Measurements from ENCODE around the gene BCS1L.

The BCS1L gene

DNA sequence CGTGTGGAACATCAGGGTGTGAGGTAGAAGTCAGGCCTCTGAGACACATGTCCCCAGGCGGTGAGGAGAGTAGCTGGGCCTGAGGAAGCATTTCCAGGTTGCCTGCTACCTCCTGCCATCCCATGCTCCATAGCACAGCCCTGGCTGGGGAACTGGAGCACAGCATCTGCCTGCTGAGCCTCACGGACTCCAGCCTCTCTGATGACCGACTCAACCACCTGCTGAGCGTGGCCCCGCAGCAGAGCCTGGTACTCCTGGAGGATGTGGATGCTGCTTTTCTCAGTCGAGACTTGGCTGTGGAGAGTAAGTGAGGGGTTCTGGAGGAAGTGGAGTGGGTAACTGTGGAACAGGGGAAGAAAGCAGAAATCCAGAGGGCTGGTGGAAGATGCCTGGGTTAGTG, 2.9 kb downstream of the BCS1L start:
- no peak for DNase-seq

DNA sequence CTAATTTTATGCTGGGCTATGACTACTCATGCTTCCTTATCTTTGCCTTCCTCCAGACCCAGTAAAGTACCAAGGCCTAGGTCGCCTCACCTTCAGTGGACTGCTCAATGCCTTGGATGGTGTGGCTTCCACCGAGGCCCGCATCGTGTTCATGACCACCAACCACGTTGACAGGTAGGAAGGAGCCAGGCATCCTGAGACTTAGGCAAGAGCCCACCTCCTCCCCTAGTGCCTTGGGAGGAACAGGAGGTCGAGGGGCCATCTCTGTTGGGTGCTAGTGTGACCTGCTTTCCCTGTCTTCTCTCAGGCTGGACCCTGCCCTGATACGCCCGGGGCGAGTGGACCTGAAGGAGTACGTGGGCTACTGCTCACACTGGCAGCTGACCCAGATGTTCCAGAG, 3.3 kb downstream of the BCS1L start:
- no peak for DNase-seq

DNA sequence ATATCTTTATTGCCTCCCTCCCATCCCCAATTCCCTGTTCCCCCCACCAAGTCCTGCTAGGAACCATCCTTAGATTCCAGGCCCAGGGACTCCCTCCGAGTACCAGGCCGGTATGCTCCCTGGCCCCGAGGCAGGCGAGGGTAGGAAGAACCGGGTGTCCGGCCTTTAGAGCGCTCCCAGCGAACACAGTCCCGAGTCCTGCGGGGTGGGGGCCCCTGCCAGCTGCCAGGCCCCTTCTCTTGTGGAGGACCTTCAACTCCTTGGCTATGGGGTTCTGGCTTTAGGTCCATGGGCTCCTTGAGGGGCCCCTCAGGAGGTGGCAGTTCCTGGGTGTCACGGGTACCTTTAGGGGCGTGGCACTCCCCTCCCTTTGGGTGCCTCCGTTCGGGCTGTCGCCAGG, 4.4 kb downstream of the BCS1L start:
- DNase-seq, result no peak

DNA sequence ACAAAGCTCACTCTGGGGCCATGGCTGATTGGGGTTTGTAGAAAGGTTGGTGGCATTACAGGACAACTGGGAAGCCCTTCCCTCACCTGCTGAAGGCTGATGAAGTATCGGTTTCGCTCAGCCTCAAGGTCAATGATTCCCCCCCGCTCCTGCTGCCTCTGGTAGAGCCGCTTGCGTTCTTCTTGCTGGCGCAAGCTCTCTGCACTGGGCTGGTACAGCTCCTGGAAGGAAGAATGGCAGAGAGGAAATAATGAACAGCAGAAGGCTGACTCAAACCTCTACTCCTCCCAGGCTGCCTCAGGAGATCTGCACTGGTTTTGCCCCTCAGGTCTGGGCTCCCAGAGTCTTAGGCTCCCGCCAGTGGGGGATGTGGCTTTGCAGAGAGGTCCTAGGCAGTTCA, 5.2 kb downstream of the BCS1L start:
- DNase-seq, result no peak

DNA sequence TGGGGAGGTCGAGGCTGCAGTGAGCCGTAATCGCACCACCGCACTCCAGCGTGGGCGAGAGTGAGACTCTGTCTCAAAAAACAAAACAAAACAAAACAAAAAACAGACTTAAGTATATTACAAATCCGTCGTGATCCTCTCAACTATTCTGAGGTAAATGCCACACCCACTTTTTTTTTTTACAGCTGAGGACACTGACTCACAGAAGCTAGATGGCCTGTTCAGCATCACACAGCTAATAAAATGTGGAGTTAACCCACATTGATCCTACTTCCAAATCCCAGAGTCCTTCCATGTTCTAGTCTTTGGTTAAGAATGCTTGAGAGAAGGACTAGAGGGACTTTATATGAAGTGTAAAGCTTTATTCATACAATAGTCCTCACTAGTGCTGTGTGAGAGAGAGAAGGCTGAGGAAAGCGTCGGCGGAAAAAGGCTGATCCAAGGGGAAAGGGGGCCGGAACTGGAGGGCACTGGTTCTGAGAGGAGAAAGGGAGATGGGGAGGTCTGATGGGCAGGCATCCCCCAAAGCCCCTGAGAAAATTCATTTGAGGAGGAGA, 11.7 kb downstream of the BCS1L start:
- DNase-seq, result no peak

DNA sequence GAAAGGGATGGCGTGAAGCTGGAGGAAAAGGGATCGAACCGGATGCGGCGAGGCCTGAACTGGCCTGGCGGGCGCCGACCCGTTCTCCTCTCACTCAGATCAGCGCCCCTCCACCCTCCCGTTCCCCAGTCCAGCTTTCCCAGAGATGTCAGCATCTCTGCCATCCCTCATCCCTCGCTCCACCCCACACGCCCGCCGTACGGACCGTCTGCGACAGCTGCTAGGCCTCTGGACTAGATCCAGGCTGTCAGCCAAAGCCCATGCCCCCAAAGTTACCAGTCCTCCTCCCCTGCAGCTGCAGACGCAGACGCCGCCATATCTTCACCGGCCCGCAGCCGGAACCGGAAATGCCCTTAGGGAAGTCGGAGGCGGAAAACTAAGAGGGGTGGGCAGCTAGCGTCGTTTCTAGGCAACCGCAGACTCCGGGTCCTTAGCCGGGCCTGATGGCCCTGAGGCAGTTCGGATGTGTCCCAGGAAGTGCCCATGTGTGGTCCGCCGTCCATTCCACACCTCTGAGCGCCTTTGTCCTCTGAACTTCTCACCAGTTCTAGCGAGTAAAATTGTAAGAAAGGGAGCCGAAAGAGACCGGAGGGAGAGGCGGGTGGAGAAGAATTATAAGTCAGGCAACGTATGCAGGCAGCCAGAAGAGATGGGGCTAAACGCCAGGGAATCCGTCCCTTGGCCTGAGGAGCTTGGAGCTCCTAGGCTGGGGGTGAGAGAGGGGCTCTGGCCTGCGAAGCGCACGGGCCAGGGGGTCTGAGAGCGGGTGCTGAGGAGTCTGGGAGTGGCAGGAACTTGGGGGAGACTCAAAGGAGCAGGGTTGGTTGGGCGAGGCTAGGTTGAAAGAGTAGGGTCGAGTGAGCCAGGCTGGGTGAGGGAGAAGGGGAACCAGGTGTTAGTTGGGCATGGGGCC, 12.4 kb downstream of the BCS1L start, which contains the start of the genes RNF25 and STK36:
RNF25 (minus strand) TSS at position 349 of the 913 bp plus-strand sequence; CDS start at position 317, 32 bp downstream.
STK36 (plus strand) TSS at position 433 of the 913 bp plus-strand sequence. CDS start 744 bp downstream, outside the sequence.
- DNase-seq, result peak; percentile 82

DNA sequence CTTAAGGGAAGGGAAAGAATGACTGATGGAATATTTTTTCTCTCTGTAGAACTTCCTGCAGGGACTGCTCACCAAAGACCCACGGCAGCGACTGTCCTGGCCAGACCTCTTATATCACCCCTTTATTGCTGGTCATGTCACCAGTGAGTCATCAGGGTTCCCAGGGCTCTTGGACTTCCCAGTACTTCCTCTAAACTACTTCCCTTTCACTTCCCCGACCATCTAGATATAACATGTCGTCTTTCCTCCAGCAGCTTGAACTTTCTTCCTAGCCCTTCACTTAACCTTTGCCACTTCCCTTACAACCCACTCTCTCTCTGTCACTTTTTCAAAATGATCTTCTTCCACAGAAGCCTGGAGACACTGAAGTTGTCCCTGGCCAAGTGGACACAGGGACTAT, 19.6 kb downstream of the BCS1L start:
- peak; percentile 65 for DNase-seq

DNA sequence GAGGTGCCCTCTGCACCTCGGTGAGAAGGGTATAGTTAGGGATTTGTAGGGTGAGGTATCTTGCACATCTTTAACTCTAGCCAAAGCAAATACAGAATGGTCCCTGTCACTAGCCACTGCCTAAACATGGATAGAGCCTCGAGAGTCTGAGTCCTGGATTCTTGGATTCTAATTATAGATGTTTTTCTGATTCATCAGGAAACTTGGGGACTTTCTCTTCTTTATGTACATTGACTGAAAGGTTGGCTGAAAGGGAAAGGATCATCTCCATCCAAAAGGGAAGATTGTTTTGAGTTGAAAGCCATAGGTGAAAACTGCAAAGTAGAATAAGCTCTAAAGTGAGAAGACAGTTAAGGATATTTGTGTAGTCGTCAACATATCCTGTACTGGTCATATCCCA, 20.6 kb downstream of the BCS1L start:
- DNase-seq, result no peak

DNA sequence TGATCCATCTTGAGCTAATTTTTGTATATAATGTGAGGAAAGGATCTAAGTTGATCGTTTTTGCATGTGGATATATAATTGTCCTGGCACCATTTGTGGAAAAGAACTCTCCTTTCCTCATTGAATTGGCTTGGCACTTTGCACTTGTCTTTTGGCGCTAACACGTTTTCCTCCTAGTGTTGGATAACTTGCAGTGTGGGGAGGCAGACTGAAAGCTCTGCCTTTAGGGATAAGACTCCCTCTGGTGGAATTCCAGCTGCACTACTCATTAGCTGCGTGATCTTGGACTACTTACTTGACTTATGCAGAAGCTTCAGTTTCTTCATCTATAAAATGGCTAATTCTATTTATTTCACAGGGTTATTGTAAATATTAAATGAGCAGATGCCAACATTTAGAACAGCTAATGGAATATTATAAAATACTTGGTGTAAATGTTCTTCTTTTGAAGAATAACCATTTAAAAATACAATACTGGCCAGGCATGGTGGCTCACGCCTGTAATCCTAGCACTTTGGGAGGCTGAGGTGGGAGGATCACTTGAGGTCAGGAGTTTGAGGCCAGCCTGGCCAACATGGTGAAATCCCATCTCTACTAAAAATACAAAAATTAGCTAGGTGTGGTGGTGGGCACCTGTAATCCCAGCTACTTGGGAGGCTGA, 28.0 kb downstream of the BCS1L start:
- DNase-seq, result peak; percentile 40

DNA sequence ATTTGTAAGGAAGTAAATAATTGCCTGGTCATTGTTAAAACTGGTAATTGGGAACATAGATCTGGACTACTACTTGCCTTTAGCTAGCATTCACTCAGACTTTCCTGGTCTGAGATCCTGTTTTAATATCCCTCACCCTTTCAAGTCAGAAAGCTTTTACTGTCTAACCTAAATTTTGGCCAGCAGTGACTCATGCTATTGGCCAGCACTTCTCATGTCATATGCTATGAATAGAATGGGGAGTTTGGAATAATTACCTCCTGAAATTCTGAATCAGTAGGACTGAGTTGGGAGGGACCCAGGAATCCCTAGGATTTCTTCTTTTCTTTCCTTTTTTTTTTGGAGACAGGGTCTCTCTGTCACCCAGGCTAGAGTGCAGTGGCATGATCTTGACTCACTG, 31.8 kb downstream of the BCS1L start:
- DNase-seq, result no peak

DNA sequence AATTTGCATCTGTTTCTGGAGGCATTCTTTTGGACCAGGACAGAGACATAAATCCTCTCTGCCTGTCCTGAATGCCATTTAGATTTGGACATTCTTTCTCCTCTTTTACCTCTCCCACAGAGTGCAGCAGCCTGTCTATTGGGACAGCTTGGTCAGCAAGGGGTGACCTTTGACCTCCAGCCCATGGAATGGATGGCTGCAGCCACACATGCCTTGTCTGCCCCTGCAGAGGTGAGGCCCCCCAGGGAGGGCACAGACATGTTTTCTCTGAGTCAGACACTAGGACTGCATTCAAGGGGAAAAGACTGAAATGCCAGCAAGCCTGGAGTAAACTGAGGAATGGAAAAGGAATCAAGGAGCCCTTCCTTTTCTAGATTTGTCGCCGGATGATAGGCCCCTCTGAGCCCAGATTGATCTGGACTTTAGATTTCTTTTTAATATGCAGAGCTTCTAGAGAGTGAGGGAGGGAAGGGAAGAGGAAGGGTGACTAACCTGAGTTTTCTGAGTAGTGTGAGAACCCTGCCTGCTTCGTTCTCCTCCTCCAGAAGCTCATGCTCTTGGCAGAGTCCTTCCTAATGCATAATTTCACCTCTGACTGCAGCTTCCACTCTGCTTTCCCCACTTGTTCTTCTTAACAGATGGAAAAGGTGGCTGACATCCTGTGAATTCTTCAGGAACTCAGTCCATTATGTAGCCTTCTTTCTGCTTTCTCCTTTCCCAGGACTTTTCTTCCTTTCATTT, 35.1 kb downstream of the BCS1L start:
- no peak for DNase-seq

DNA sequence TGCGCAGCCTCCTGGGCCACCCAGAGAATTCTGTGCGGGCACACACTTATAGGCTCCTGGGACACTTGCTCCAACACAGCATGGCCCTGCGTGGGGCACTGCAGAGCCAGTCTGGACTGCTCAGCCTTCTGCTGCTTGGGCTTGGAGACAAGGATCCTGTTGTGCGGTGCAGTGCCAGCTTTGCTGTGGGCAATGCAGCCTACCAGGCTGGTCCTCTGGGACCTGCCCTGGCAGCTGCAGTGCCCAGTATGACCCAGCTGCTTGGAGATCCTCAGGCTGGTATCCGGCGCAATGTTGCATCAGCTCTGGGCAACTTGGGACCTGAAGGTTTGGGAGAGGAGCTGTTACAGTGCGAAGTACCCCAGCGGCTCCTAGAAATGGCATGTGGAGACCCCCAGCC, 39.4 kb downstream of the BCS1L start:
- no peak for DNase-seq

DNA sequence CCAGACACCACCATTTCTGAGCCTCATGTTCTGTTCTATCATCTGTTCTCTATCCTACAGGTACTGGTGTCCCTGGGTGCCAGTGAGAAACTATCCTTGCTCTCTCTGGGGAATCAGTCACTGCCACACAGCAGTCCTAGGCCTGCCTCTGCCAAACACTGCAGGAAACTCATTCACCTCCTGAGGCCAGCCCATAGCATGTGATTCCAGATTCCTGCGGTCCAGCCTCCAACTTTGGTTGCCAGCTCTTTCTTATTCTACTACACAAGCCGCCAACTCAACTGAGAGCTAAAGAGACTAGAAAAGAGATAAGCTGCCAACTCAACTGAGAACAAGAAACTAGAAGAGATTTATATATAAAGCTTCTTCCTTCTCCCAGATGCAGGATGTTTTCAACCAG, 42.3 kb downstream of the BCS1L start:
- DNase-seq, result no peak

DNA sequence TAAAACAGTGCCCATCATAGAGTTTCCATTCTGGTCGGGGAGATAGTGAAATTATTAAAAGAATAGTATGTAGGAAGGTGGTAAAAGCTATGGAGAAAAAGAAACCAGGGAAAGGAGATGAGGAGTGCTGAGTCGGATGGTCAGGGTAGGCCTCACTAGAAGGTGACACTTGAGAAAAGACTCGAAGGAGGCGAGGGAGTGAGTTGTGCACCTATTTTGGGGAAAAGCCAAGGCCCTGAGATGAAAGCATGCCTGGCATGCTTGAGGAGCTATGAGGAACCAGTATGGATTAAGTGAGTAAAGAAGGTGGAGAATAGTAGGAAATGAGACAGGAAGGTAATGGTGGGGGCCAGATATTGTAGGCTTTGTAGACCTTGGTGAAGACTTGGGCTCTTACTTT, 43.9 kb downstream of the BCS1L start:
- DNase-seq, result no peak

DNA sequence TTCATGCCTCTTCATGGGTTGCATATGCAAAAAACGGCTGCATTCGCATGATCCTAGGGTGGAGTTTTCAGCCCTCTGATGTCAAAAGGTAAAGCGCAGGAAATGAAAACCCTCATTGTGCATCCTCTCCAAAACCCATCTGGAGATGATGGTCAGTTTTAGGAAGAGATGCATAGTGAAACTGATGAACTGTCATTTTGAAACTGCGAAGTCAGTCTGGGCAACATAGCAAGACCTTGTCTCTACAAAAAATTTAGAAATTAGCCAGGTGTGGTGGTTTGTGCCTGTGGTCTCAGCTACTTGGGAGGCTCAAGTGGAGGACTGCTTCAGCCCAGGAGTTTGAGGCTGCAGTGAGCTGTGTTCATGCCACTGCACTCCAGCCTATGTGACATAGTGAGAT, 48.6 kb downstream of the BCS1L start:
- no peak for DNase-seq

DNA sequence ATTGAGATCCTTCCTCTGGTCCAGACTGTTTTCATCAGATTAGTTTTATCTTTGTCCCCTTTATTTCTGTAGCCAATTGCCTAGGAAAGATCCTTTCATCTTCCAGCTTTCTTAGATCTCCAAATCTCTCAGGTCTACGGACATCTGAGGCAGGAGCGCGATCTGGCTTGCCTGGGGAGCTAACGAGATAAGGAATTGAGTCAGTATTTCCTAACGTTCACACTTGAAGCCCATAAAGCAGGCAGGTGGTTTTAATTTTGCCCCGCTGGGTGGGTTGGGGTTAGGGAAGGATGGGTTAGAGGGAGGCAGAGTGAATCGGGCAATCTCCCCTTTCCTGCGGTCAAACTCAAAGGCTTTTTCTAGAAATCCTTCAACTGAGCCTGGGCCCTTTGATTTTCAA, 50.4 kb downstream of the BCS1L start:
- DNase-seq, result no peak

DNA sequence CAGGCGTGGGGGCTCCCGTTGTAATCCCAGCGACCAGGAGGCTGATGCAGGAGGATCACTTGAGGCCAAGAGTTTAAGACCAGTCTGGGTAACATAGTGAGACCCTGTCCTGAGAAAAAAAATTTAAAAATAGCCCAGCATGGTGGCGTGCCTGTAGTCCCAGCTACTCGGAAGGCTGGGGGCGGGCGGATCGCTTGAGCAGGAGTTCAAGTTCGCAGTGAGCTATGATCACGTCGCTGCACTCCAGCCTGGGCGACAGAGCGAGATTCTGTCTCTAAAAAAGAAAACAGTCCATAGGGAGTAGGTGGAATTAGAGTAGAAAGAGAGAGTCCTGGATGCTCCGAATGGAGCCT, 50.8 kb downstream of the BCS1L start:
- DNase-seq, result no peak

DNA sequence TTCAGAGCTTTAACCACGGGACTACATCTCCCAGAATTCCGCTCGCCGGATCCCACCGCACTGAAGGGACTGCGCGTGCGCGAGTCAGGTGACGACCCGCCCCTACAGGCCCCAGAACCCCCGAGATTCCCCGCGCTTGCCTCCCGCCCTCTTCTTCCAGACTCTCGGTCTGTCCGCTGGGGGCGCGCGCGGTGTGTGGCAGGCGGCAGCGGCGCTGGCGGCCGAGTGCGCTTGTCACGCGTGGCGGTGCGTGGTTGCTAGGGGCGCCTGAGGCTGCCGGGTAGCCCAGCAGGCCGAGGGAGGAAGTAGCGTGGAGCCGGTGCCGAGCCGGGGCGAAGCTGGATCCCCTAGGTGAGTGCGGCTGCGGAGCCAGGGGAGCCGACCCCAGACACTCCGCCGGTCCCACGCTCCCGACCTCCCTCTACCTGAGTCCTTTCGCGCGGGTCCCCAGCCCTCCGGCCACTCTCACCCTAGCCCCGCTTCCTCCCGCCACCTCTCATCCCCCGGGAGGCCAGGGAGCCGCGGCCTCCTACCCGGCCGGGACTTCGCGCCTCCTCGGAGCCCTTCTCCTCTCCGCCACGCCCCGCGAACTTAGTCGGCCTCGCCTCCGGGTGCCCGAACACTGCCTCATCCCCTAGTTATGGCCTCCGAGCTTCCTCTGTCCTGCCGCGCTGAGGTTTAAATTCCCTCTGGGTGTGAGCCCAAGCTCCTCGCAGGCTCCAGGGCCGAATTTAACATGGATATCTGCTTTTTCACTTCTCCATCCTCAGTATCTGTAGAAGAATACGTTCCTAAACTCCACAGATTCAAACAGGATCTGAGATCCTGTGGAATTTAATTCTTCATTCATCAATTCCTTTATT, 51.4 kb downstream of the BCS1L start, which contains the start of gene TTLL4:
TTLL4 (plus strand) TSS at position 149 of the 863 bp plus-strand sequence. CDS start 26,842 bp downstream, outside the sequence.
- DNase-seq, result peak; percentile 98

DNA sequence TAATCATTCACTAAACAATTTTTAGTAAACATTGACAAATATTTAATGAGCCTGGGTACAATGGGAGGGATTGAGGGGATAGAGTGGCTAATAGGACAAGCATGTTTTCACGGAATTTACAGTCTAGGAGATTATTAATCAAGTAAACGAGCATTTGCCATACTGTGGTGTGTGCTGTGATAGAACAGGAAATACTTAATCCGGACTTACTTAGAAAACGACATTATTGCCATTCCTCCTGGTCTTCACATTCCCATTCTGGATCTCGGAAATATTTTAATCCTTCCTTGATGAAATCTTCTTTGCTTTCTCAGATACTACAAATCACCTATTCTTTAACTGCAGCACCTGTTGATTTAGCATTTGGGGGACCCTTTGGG, 52.1 kb downstream of the BCS1L start:
- DNase-seq, result no peak

All from CD4-positive, alpha-beta T cell treated with Interleukin-15 for 1 hour (primary cell).